Hepatocyte (in vitro differentiated cells): ENCODE results near the gene MAGI2. TPM values are rescaled to one million over a fixed set of nuclear protein-coding genes. Genes with fewer than 3 reads are reported as not detected.

Source experiments
- DNase-seq: peaks from one replicate; pipeline ENCODE4 v3.0.0-alpha.2; 2016; ENCODE audit warnings: low spot score
- H2AFZ ChIP-seq: fragments of 200-600 bp; sonication (generic); 2 replicates; pipeline ENCODE4 v1.6.0; 2016; ENCODE audit warnings: antibody characterized with exemption, mild to moderate bottlenecking
- H3K27ac ChIP-seq: fragments of 200-600 bp; sonication (generic); 2 replicates; pipeline ENCODE4 v1.5.1; 2016; ENCODE audit warnings: mild to moderate bottlenecking
- H3K27me3 ChIP-seq: fragments of 200-600 bp; sonication (generic); 2 replicates; pipeline ENCODE4 v1.6.1; 2016
- H3K36me3 ChIP-seq: fragments of 200-600 bp; sonication (generic); replicated peaks from 2 replicates; pipeline ENCODE4 v1.5.1; 2016; ENCODE audit warnings: low read depth; ENCODE audit not compliant: insufficient read depth
- H3K4me1 ChIP-seq: fragments of 200-600 bp; sonication (generic); 2 replicates; pipeline ENCODE4 v1.5.1; 2016; ENCODE audit warnings: mild to moderate bottlenecking, moderate library complexity; ENCODE audit not compliant: insufficient read depth
- H3K4me2 ChIP-seq: fragments of 200-600 bp; sonication (generic); 2 replicates; pipeline ENCODE4 v1.6.0; 2016
- H3K4me3 ChIP-seq: fragments of 200-600 bp; sonication (generic); 2 replicates; pipeline ENCODE4 v1.5.1; 2016; ENCODE audit warnings: mild to moderate bottlenecking
- H3K79me2 ChIP-seq: fragments of 200-600 bp; sonication (generic); 2 replicates; pipeline ENCODE4 v1.6.0; 2017; ENCODE audit warnings: mild to moderate bottlenecking
- H3K9me2 ChIP-seq: fragments of 200-600 bp; sonication (generic); replicated peaks from 2 replicates; pipeline ENCODE4 v1.6.0; 2017; ENCODE audit warnings: mild to moderate bottlenecking; ENCODE audit not compliant: insufficient read depth
- H3K9me3 ChIP-seq: fragments of 200-600 bp; sonication (generic); 2 replicates; pipeline ENCODE4 v1.5.1; 2016; ENCODE audit warnings: low read depth, mild to moderate bottlenecking
- H4K20me1 ChIP-seq: fragments of 200-600 bp; sonication (generic); 2 replicates; pipeline ENCODE4 v1.6.0; 2016; ENCODE audit warnings: mild to moderate bottlenecking; ENCODE audit not compliant: insufficient read depth, poor library complexity, severe bottlenecking
- CTCF ChIP-seq: fragments of 200-600 bp; sonication (generic); IDR thresholded peaks from 2 replicates; pipeline ENCODE4 v1.5.1; 2016; ENCODE audit warnings: antibody characterized with exemption, mild to moderate bottlenecking; ENCODE audit not compliant: poor library complexity
- EZH2 ChIP-seq: fragments of 200-600 bp; sonication (generic); IDR thresholded peaks from 2 replicates; pipeline ENCODE4 v1.6.1; 2016; ENCODE audit warnings: antibody characterized with exemption, mild to moderate bottlenecking, borderline replicate concordance
- EZH2phosphoT487 ChIP-seq: fragments of 200-600 bp; sonication (generic); IDR thresholded peaks from one replicate; pipeline ENCODE4 v1.6.1; 2018; ENCODE audit warnings: antibody characterized with exemption, mild to moderate bottlenecking, low read depth, moderate library complexity; ENCODE audit not compliant: unreplicated experiment, severe bottlenecking
- WGBS: methylation state at CpG from one replicate; pipeline ENCODE4 v1.1.6; 2016; ENCODE audit warnings: low lambda C conversion rate; ENCODE audit errors: missing lambda C conversion rate; 5-methylcytosine and 5-hydroxymethylcytosine counted together
- polyA plus RNA-seq: library from polyadenylated mRNA; unstranded; fragments of >200 nt; fragmentation: Nextera tagmentation; extraction: Ambion mirVana; gene quantifications from 2 replicates; pipeline ENCODE4 v1.2.1, GENCODE V29; 2016
- total RNA-seq: library from RNA; depleted of rRNA; stranded (reverse); fragments of >200 nt; gene quantifications from 2 replicates; pipeline ENCODE4 v1.2.3, GENCODE V29; 2014

The MAGI2 gene
- total and polyA plus RNA-seq, 2 experiments from 2014 or later, result 3.1 to 6.7 TPM

- Histone ChIP-seq H3K36me3 (no peaks in the 10 kb centered on the region), H3K4me1 (no peaks in the 10 kb centered on the region), H3K27ac (no peak overlapping the region), H3K27me3 (no peaks in the 10 kb centered on the region), H3K79me2 (no peaks in the 10 kb centered on the region), H4K20me1 (no peaks in the 10 kb centered on the region), H3K9me2 (no peaks in the 10 kb centered on the region), H2AFZ (no peak overlapping the region), H3K4me3 (no peak overlapping the region), H3K9me3 (no peaks in the 10 kb centered on the region), H3K4me2 (no peak overlapping the region)
- TF ChIP-seq CTCF (no peak), EZH2 (no peak), EZH2phosphoT487 (no peak)
- 72% methylated on average over 9 of the region's 9 CpGs for WGBS
- no peak for DNase-seq
Measured at GRCh38 chr7:78218876-78219275, 1234.6 kb downstream of the MAGI2 start.

GRCh38 chr7:78218051-78218450 is 1235.4 kb downstream of the MAGI2 start:
- Histone ChIP-seq H4K20me1 (no peaks in the 10 kb centered on the region), H3K4me3 (no peak overlapping the region), H3K27ac (no peak overlapping the region), H3K27me3 (no peaks in the 10 kb centered on the region), H3K79me2 (no peaks in the 10 kb centered on the region), H3K36me3 (no peaks in the 10 kb centered on the region), H3K9me2 (no peaks in the 10 kb centered on the region), H3K9me3 (no peaks in the 10 kb centered on the region), H2AFZ (no peak overlapping the region), H3K4me1 (no peaks in the 10 kb centered on the region), H3K4me2 (no peak overlapping the region)
- TF ChIP-seq CTCF (no peak), EZH2phosphoT487 (no peak), EZH2 (no peak)
- no peak for DNase-seq
- 71% methylated on average over 1 of the region's 1 CpG for WGBS

- Histone ChIP-seq H3K27me3 (no peaks in the 10 kb centered on the region), H4K20me1 (no peaks in the 10 kb centered on the region), H3K27ac (no peak overlapping the region), H3K9me2 (no peaks in the 10 kb centered on the region), H3K4me2 (no peak overlapping the region), H3K4me3 (no peak overlapping the region), H3K36me3 (no peaks in the 10 kb centered on the region), H2AFZ (no peak overlapping the region), H3K79me2 (no peaks in the 10 kb centered on the region), H3K9me3 (no peaks in the 10 kb centered on the region), H3K4me1 (no peaks in the 10 kb centered on the region)
- TF ChIP-seq CTCF (no peak), EZH2 (no peak), EZH2phosphoT487 (no peak)
- WGBS, result 91% methylated on average over 3 of the region's 3 CpGs
- DNase-seq, result no peak
Measured at GRCh38 chr7:78215199-78215598, 1238.3 kb downstream of the MAGI2 start.

- DNase-seq, result no peak
- TF ChIP-seq CTCF (no peak), EZH2 (no peak), EZH2phosphoT487 (no peak)
- 93% methylated on average over 6 of the region's 6 CpGs for WGBS
Measured at GRCh38 chr7:78213402-78213801, 1240.1 kb downstream of the MAGI2 start.

More at GRCh38 chr7:78213402-78213801, 1240.1 kb downstream of the MAGI2 start:
- no peaks in the 10 kb centered on the region for H3K9me2 ChIP-seq
- H3K4me3 ChIP-seq, result no peak overlapping the region
- H3K9me3 ChIP-seq, result no peaks in the 10 kb centered on the region
- H3K79me2 ChIP-seq, result no peaks in the 10 kb centered on the region
- H3K36me3 ChIP-seq, result no peaks in the 10 kb centered on the region
- no peaks in the 10 kb centered on the region for H3K4me1 ChIP-seq
- no peaks in the 10 kb centered on the region for H3K27me3 ChIP-seq
- no peak overlapping the region for H2AFZ ChIP-seq
- H3K27ac ChIP-seq, result no peak overlapping the region
- no peak overlapping the region for H3K4me2 ChIP-seq
- H4K20me1 ChIP-seq, result no peaks in the 10 kb centered on the region
